ENCODE data around the gene TNNI2.

Gene TNNI2

GRCh38 chr11:1834779-1835670, 3.8 kb upstream of the TNNI2 start, which contains the start of gene SYT8:
SYT8 (plus strand) TSS chr11:1834990; CDS start chr11:1835106, 116 bp downstream.
- DNase-seq = no peak

- no peak for DNase-seq
Measured at GRCh38 chr11:1835671-1836010, 3.1 kb upstream of the TNNI2 start.

- no peak for DNase-seq
Measured at GRCh38 chr11:1836011-1836945, 2.5 kb upstream of the TNNI2 start.

- DNase-seq = peak; percentile 68
Measured at GRCh38 chr11:1837171-1838076, 1.4 kb upstream of the TNNI2 start.

GRCh38 chr11:1838077-1838425, 730 bp upstream of the TNNI2 start:
- no peak for DNase-seq

- no peak for DNase-seq
Measured at GRCh38 chr11:1839204-1839923, 583 bp downstream of the TNNI2 start.

GRCh38 chr11:1839924-1840779, 1.4 kb downstream of the TNNI2 start:
- DNase-seq = no peak

GRCh38 chr11:1840780-1841480, 2.1 kb downstream of the TNNI2 start:
- DNase-seq = no peak

GRCh38 chr11:1841511-1842148, 2.8 kb downstream of the TNNI2 start:
- DNase-seq = no peak

GRCh38 chr11:1842149-1843097, 3.6 kb downstream of the TNNI2 start:
- DNase-seq = no peak

- no peak for DNase-seq
Measured at GRCh38 chr11:1843098-1843473, 4.3 kb downstream of the TNNI2 start.

GRCh38 chr11:1843796-1844195, 5.0 kb downstream of the TNNI2 start:
- DNase-seq = no peak

- DNase-seq = no peak
Measured at GRCh38 chr11:1844221-1845094, 5.7 kb downstream of the TNNI2 start.

GRCh38 chr11:1845095-1845429, 6.3 kb downstream of the TNNI2 start:
- no peak for DNase-seq

GRCh38 chr11:1845561-1846452, 7.0 kb downstream of the TNNI2 start:
- no peak for DNase-seq

- DNase-seq = no peak
Measured at GRCh38 chr11:1846453-1846932, 7.7 kb downstream of the TNNI2 start.
